Mesenchymal stem cell (in vitro differentiated cells and primary cell): Measurements from ENCODE around the gene RHOV. TPM values are rescaled to one million over a fixed set of nuclear protein-coding genes. Genes with fewer than 3 reads are reported as not detected.

ENCODE experiments used
- DNase-seq: peaks from one replicate; pipeline ENCODE4 v3.0.0-alpha.2; 2013
- H2AFZ ChIP-seq: one replicate; pipeline ENCODE4 v1.6.1; 2013; ENCODE audit warnings: low read depth, mild to moderate bottlenecking, control low read depth, inconsistent platforms, low read length, moderate library complexity
- H2AK5ac ChIP-seq: 2 replicates; pipeline ENCODE4 v1.6.1; 2013; ENCODE audit warnings: low read length, moderate library complexity, mild to moderate bottlenecking, inconsistent platforms; ENCODE audit not compliant: severe bottlenecking
- H2BK120ac ChIP-seq: one replicate; pipeline ENCODE4 v1.6.1; 2013; ENCODE audit warnings: low read depth, mild to moderate bottlenecking, inconsistent platforms, low read length, moderate library complexity
- H2BK12ac ChIP-seq, 2 experiments: one replicate each; pipeline ENCODE4 v1.6.1; 2013; ENCODE audit warnings: inconsistent platforms in 2 of 2, low read length in 2 of 2, mild to moderate bottlenecking in 2 of 2, moderate library complexity in 2 of 2, control low read depth in 1 of 2
- H2BK15ac ChIP-seq: one replicate; pipeline ENCODE4 v1.6.1; 2013; ENCODE audit warnings: mild to moderate bottlenecking, low read depth, inconsistent platforms; ENCODE audit not compliant: poor library complexity, severe bottlenecking
- H2BK5ac ChIP-seq: 2 replicates; pipeline ENCODE4 v1.6.1; 2013; ENCODE audit warnings: low read depth, mild to moderate bottlenecking, low read length, control low read depth, inconsistent platforms; ENCODE audit not compliant: poor library complexity, severe bottlenecking
- H3K14ac ChIP-seq, 2 experiments: one replicate each; pipeline ENCODE4 v1.6.1; 2013; ENCODE audit warnings: inconsistent platforms in 2 of 2, low read length in 2 of 2, control low read depth in 1 of 2, mild to moderate bottlenecking in 1 of 2, moderate library complexity in 1 of 2
- H3K18ac ChIP-seq, 2 experiments: one replicate each; pipeline ENCODE4 v1.6.1; 2013; ENCODE audit warnings: inconsistent platforms in 2 of 2, low read length in 2 of 2, control low read depth in 1 of 2, low read depth in 1 of 2, mild to moderate bottlenecking in 1 of 2
- H3K23ac ChIP-seq, 2 experiments: one replicate each; pipeline ENCODE4 v1.6.1; 2013; ENCODE audit warnings: inconsistent platforms in 2 of 2, low read length in 2 of 2, mild to moderate bottlenecking in 2 of 2, moderate library complexity in 2 of 2, control low read depth in 1 of 2
- H3K27ac ChIP-seq: 2 replicates; pipeline ENCODE4 v1.5.1; 2013; ENCODE audit warnings: mild to moderate bottlenecking, moderate library complexity, low read length, control low read depth, inconsistent platforms; ENCODE audit not compliant: poor library complexity, severe bottlenecking
- H3K27me3 ChIP-seq, 2 experiments: 2 replicates each; pipeline versions ENCODE4 v1.6.1 to v1.7.0; 2013; ENCODE audit warnings: low read length in 2 of 2, mild to moderate bottlenecking in 2 of 2, moderate library complexity in 2 of 2, control low read depth in 1 of 2, inconsistent platforms in 1 of 2; ENCODE audit not compliant: control insufficient read depth in 1 of 2, insufficient read depth in 1 of 2
- H3K36me3 ChIP-seq, 2 experiments: 2 replicates each; pipeline versions ENCODE4 v1.6.1 to v1.7.0; 2013; ENCODE audit warnings: low read length in 2 of 2, control low read depth in 1 of 2, inconsistent platforms in 1 of 2, low read depth in 1 of 2, mild to moderate bottlenecking in 1 of 2; ENCODE audit not compliant: insufficient read depth in 2 of 2, control insufficient read depth in 1 of 2
- H3K4ac ChIP-seq, 2 experiments: one replicate each; pipeline ENCODE4 v1.6.1; 2013; ENCODE audit warnings: inconsistent platforms in 2 of 2, low read length in 2 of 2, mild to moderate bottlenecking in 2 of 2, moderate library complexity in 2 of 2, control low read depth in 1 of 2, low read depth in 1 of 2
- H3K4me1 ChIP-seq: 2 replicates; pipeline ENCODE4 v1.6.1; 2013; ENCODE audit warnings: low read depth, low read length, control low read depth; ENCODE audit not compliant: control insufficient read depth, insufficient read depth
- H3K4me2 ChIP-seq: 2 replicates; pipeline ENCODE4 v1.6.1; 2013; ENCODE audit warnings: low read length, mild to moderate bottlenecking, inconsistent platforms; ENCODE audit not compliant: poor library complexity, severe bottlenecking
- H3K4me3 ChIP-seq, 2 experiments: 2 replicates each; pipeline versions ENCODE4 v1.5.1 to v1.7.0; 2013; ENCODE audit warnings: low read length in 2 of 2, mild to moderate bottlenecking in 2 of 2, control low read depth in 1 of 2, low read depth in 1 of 2; ENCODE audit not compliant: insufficient read depth in 1 of 2
- H3K79me1 ChIP-seq: replicated peaks from 2 replicates; pipeline ENCODE4 v1.6.1; 2013; ENCODE audit warnings: mild to moderate bottlenecking, control low read depth, low read length, inconsistent platforms; ENCODE audit not compliant: poor library complexity, severe bottlenecking
- H3K9ac ChIP-seq: 2 replicates; pipeline ENCODE4 v1.7.0; 2013; ENCODE audit warnings: mild to moderate bottlenecking, low read length, moderate library complexity
- H3K9me3 ChIP-seq: 2 replicates; pipeline ENCODE4 v1.7.0; 2013; ENCODE audit warnings: mild to moderate bottlenecking, low read length; ENCODE audit not compliant: control insufficient read depth
- H4K8ac ChIP-seq: one replicate; pipeline ENCODE4 v1.6.1; 2013; ENCODE audit warnings: inconsistent platforms, mild to moderate bottlenecking, low read length, moderate library complexity
- H4K91ac ChIP-seq: one replicate; pipeline ENCODE4 v1.6.1; 2013; ENCODE audit warnings: mild to moderate bottlenecking, low read length, inconsistent platforms
- WGBS: methylation state at CpG from one replicate; pipeline ENCODE4 v1.1.7; 2013; ENCODE audit warnings: mixed read lengths; 5-methylcytosine and 5-hydroxymethylcytosine counted together
- small RNA-seq: library from polyadenylated mRNA; stranded (forward); fragments of <200 nt; extraction: miRNeasy Mini kit (QIAGEN cat#:217004); gene quantifications from one replicate; pipeline ENCODE3, GENCODE V24; 2013; ENCODE audit warnings: low read depth

Gene RHOV

GRCh38 chr15:40823572-40824343 lies 50.3 kb downstream of the RHOV start:
- H3K18ac ChIP-seq, result no peak overlapping the region
- H3K23ac ChIP-seq, result no peak overlapping the region
- H3K4ac ChIP-seq, result no peak overlapping the region
- H3K27ac ChIP-seq, result no peak overlapping the region
- no peak overlapping the region for H2BK120ac ChIP-seq
- H3K4me3 ChIP-seq, result no peak overlapping the region
- peaks cover 4% of the 10 kb centered on the region for H3K4me1 ChIP-seq
- H4K91ac ChIP-seq, result no peak overlapping the region
- H2BK5ac ChIP-seq, result no peak overlapping the region
- H2BK12ac ChIP-seq, result no peak overlapping the region
- no peak overlapping the region for H2AK5ac ChIP-seq
- H2AFZ ChIP-seq, result no peak overlapping the region
- DNase-seq, result no peak
- no CpG with 5 or more reads among the region's 1 CpG for WGBS
- H3K9me3 ChIP-seq, result no peaks in the 10 kb centered on the region
- no peaks in the 10 kb centered on the region for H3K36me3 ChIP-seq
- no peak overlapping the region for H3K4me2 ChIP-seq
- H3K79me1 ChIP-seq, result no peaks in the 10 kb centered on the region
- peaks cover 3 to 34% of the 10 kb centered on the region in 2 experiments for H3K27me3 ChIP-seq
- no peak overlapping the region for H2BK15ac ChIP-seq
- no peak overlapping the region for H3K14ac ChIP-seq
- no peak overlapping the region for H3K9ac ChIP-seq
- no peak overlapping the region for H4K8ac ChIP-seq

Small RNAs within 50 kb of the gene (small RNA-seq; reads per million reads assigned to genes)
- gene AC025166.1, result not detected
